ENCODE measurements around the gene EEF1G.
"Not testable (repeated sequence)": the region's sequence is repeated elsewhere in the genome, so short reads cannot be mapped to it uniquely, and the experiment has no call there.

Gene EEF1G, protein sequence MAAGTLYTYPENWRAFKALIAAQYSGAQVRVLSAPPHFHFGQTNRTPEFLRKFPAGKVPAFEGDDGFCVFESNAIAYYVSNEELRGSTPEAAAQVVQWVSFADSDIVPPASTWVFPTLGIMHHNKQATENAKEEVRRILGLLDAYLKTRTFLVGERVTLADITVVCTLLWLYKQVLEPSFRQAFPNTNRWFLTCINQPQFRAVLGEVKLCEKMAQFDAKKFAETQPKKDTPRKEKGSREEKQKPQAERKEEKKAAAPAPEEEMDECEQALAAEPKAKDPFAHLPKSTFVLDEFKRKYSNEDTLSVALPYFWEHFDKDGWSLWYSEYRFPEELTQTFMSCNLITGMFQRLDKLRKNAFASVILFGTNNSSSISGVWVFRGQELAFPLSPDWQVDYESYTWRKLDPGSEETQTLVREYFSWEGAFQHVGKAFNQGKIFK

GRCh38 chr11:62573592-62574362, at the start of gene EEF1G:
Gene EEF1G, minus strand, starts transcription at chr11:62573891. Its CDS starts 49 bp downstream, at chr11:62573842.
- DNase-seq (ENCODE audit: low read depth), result peak; percentile 99

DNA sequence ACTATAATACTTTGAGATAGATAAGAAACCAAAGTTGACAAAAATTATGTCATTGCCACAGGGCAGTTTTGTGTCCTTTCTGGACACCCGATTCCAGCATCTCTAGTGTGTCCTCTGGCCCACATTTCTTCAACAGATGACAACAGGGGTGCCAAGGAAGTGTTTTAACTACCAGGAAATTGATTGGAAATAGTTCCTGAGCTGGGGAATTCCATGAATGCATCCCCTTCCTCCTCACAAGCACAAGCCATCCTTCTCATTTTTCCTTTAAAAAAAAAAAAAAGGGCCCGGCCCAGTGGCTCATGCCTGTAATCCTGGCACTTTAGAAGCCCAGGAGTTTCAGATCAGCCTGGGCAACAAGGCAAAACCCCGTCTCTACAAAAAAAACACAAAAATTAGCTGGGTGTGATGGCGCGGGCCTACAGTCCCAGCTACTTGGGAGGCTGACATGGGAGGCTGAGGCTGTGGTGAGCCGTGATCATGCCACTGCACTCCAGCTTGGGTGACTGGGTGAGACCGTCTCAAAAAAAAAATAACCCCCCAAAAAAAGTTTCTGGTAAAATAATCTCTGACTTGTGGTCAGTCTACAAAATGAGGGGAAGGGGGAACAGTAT, 48.9 kb upstream of the EEF1G start:
- no peak for DNase-seq (ENCODE audit: low read depth)

DNA sequence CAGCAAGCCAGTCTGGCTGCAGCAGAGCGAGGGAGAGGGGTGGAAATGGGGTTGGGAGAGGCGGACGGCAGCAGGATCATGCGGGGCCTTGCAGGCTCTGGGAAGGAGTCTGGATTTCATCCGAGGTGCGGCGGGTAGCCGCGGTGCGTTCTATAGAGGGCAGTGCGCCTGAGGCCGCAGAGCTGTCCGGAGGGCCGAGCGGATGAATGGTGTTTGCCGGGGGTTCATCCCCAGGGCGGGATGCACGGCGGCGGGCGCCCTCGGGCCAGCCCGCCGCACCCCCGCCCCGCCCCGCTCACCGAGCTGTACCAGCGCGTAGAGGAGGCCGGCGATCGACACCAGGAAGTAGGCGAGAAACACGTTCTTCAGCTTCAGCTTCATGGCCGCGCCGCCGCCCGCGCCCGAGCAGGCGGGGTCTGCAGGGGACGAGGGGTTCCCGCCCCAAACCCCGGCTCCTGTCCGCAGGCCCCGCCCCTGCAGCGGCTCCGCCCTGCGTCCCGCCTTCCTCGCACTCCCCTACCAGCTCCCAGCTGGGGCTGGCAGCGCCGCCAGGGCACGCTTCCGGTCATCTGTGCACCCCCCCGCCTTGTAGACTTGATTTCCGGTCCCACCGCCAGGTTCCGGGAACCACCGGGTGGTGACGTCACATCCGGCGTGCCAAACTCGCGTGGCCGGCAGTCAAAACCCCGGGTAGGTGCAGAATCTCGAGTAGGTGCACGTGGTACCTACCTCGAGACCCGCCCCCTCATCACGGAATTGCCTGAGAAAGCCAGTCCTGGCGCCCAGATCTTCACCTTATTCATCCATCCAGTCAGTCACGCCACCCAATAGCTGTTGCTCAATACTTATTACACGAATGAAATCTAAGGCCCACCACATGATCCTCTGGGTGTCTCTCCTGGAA, 48.1 kb upstream of the EEF1G start, which contains the start of gene B3GAT3:
TSS of gene B3GAT3 (minus strand) at position 420 of the 904 bp plus-strand sequence. CDS start at position 381, 39 bp downstream.
- peak; percentile 99 for DNase-seq (ENCODE audit: low read depth)

- no peak for DNase-seq (ENCODE audit: low read depth)
Observed at GRCh38 chr11:62621027-62621566, 47.4 kb upstream of the EEF1G start.

DNA sequence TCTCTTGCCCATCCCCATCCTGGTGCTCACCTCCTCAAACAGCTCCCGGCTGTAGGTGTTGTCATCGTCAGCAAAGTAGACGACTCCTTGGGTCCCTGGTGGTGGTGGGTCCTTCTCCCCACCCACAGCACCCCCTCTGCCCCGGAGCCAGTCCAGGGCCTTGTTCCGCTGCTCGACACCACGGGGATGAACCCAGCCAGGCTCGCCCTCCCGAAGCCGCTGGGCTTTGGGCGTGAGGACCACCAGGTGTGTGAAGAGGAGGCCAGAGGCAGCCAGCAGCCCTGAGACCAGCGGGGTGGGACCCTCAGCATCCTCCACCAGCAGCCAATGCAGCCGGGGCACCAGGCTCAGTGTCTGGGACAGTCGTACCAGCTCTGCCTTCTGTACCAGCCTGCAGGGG, 43.3 kb upstream of the EEF1G start:
- DNase-seq (ENCODE audit: low read depth), result not testable (repeated sequence)

DNA sequence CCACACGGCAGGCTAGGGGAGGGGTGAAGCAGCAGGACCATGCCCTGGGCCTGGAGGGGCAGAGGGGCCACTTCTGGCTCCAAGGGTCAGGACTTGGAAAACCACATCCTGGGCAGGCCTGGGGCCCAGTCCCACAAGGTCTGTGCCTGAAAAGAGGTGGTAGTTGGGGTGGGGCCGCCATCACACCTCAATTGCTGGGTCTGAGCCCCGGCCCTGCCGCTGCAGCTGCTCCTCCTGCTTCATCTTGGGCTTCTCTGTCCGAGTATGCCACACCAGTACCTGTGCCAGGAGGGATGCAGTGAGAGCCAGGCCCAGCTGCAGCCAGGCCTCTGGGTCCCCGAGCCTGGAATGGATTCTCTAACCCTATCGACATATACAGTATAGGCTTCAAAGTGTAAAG, 41.8 kb upstream of the EEF1G start:
- no peak for DNase-seq (ENCODE audit: low read depth)

DNA sequence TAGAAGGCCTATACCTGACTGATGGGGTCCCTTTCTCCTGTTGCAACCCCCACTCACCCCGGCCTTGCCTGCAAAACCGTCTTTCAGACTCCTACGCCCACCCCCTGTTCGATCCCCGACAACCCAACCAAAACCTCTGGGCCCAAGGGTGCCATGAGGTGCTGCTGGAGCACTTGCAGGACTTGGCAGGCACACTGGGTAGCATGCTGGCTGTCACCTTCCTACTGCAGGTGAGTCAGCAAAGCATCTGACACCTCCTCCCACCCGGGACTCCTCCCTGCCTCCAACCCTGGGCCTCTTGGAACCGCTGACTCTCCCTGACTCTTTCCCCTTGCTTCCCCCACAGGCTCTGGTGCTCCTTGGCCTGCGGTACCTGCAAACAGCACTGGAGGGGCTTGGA, 40.6 kb upstream of the EEF1G start:
- DNase-seq (ENCODE audit: low read depth), result no peak

GRCh38 chr11:62613291-62613778, 39.6 kb upstream of the EEF1G start:
- DNase-seq (ENCODE audit: low read depth), result no peak

GRCh38 chr11:62612366-62613290, 38.9 kb upstream of the EEF1G start, which contains the start of the genes EML3 and ROM1:
Gene EML3, minus strand, starts transcription at chr11:62612775. Its CDS starts 318 bp downstream, at chr11:62612457.
Gene ROM1, plus strand, starts transcription at chr11:62613257. Its CDS starts 25 bp downstream, at chr11:62613282.
- DNase-seq (ENCODE audit: low read depth), result peak; percentile 64

- no peak for DNase-seq (ENCODE audit: low read depth)
Observed at GRCh38 chr11:62611705-62612365, 38.1 kb upstream of the EEF1G start.

- no peak for DNase-seq (ENCODE audit: low read depth)
Observed at GRCh38 chr11:62610814-62611704, 37.4 kb upstream of the EEF1G start.

DNA sequence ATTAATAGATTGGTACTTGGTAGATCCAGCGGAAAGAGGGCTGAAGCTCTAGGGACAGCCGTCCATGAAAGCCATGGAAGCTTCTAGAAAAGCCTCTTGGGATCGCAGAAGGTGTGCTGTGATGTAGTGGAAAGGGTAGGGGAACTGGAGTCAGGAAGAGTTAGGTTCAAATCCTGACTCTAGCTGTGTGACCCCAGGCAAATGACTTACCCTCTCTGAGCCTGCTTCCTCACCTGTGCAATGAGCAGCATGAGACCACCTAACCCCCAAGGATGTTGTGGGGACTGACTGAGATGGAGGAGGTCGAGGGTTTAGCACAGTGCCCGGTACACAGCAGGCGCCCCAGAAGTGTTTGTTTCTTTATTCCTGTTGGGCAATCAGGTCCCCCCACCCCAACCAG, 36.7 kb upstream of the EEF1G start:
- DNase-seq (ENCODE audit: low read depth), result no peak

GRCh38 chr11:62608776-62609175, 35.1 kb upstream of the EEF1G start:
- DNase-seq (ENCODE audit: low read depth), result no peak

GRCh38 chr11:62607714-62608113, 34.0 kb upstream of the EEF1G start:
- no peak for DNase-seq (ENCODE audit: low read depth)

- DNase-seq (ENCODE audit: low read depth), result no peak
Observed at GRCh38 chr11:62605902-62606301, 32.2 kb upstream of the EEF1G start.

DNA sequence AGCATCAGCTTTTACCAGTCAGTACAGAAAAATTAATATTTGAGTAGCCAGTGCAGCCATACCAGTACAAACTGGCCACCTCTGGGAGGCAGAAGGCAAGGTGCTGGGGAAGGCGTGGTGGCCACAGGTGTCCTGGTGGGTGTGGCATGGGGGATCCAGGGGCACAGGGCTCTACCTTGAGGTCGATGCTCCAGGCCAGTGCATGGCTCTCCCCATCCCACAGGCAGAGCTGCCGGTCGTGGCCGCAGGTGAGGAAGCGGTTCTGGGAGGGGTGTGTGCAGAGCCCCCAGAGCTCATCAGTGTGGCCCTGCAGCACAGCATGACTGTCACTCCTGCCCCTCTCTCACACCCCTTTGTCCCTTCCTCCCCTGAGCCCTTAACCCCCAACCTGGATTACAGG, 31.8 kb upstream of the EEF1G start:
- DNase-seq (ENCODE audit: low read depth), result no peak

GRCh38 chr11:62604460-62605120, 30.9 kb upstream of the EEF1G start:
- DNase-seq (ENCODE audit: low read depth), result no peak
